GM19351 (cell line): ENCODE results near the gene PAX4.
"Not testable (repeated sequence)": the region's sequence is repeated elsewhere in the genome, so short reads cannot be mapped to it uniquely, and the experiment has no call there.

Experiments used
- ATAC-seq: cut with Tn5 transposase; IDR thresholded peaks from one replicate; pipeline ENCODE4 v1.9.1; 2021; ENCODE audit warnings: mild to moderate bottlenecking, moderate library complexity; ENCODE audit not compliant: unreplicated experiment

The PAX4 gene

GRCh38 chr7:127588019-127588696, 29.8 kb downstream of the PAX4 start, which contains the start of gene ARF5:
TSS of gene ARF5 (plus strand) at chr7:127588411. CDS start at chr7:127588499, 88 bp downstream.
- peak; percentile 72 for ATAC-seq

GRCh38 chr7:127587663-127588018, 30.3 kb downstream of the PAX4 start:
- no peak for ATAC-seq

GRCh38 chr7:127586346-127586745, 31.6 kb downstream of the PAX4 start:
- ATAC-seq = no peak

- ATAC-seq = peak; percentile 73
Measured at GRCh38 chr7:127585044-127585953, 32.6 kb downstream of the PAX4 start, which contains the start of gene GCC1. TSS of gene GCC1 (minus strand) at chr7:127585596. CDS start at chr7:127585182, 414 bp downstream.

GRCh38 chr7:127584648-127585043, 33.3 kb downstream of the PAX4 start:
- no peak for ATAC-seq

- ATAC-seq = no peak
Measured at GRCh38 chr7:127582361-127582760, 35.6 kb downstream of the PAX4 start.

- no peak for ATAC-seq
Measured at GRCh38 chr7:127581716-127582115, 36.2 kb downstream of the PAX4 start.

GRCh38 chr7:127580612-127581011, 37.3 kb downstream of the PAX4 start:
- no peak for ATAC-seq

GRCh38 chr7:127578711-127579275, 39.1 kb downstream of the PAX4 start:
- no peak for ATAC-seq

- no peak for ATAC-seq
Measured at GRCh38 chr7:127578036-127578684, 39.8 kb downstream of the PAX4 start.

GRCh38 chr7:127571741-127572505, 46.0 kb downstream of the PAX4 start:
- ATAC-seq = no peak

GRCh38 chr7:127568034-127568433, 49.9 kb downstream of the PAX4 start:
- not testable (repeated sequence) for ATAC-seq

- no peak for ATAC-seq
Measured at GRCh38 chr7:127566242-127566641, 51.7 kb downstream of the PAX4 start.
